NCI-H2107 (cell line): Measurements from ENCODE around the gene SHISA9.

Source experiments
- DNase-seq: peaks from one replicate; lab custom pipeline; 2025; lab: John Stamatoyannopoulos, UW

Gene SHISA9

GRCh38 chr16:13120557-13120956 lies 219.2 kb downstream of the SHISA9 start:
- no peak for DNase-seq

DNA sequence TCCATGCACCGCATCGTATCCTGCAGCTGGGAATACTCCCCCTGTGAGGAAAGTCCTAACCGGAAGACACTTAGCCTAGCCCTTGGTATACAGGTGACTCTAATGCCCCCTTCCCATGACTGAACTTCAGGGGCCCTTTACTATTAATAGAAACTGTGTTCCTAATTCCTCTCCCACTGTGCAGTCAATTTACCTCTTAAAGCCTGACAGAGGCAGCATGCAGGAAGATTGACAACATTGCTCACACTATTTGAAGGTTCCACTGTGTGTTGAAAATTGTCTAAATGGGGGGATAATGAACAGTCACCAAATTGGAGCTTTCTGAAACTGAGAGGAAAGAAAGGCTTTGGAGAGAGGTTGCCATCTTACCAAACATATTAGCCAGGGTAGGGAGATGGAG lies 222.6 kb downstream of the SHISA9 start:
- no peak for DNase-seq

- DNase-seq, result no peak
These were observed 225.7 kb downstream of the SHISA9 start for GRCh38 chr16:13127144-13127543.

- no peak for DNase-seq
These were observed 229.2 kb downstream of the SHISA9 start for GRCh38 chr16:13130586-13130985.

- DNase-seq, result no peak
These were observed 233.4 kb downstream of the SHISA9 start for GRCh38 chr16:13134836-13135235.

GRCh38 chr16:13136901-13137300 lies 235.5 kb downstream of the SHISA9 start:
- DNase-seq, result no peak

- DNase-seq, result no peak
These were observed 237.1 kb downstream of the SHISA9 start for GRCh38 chr16:13138528-13138927.

DNA sequence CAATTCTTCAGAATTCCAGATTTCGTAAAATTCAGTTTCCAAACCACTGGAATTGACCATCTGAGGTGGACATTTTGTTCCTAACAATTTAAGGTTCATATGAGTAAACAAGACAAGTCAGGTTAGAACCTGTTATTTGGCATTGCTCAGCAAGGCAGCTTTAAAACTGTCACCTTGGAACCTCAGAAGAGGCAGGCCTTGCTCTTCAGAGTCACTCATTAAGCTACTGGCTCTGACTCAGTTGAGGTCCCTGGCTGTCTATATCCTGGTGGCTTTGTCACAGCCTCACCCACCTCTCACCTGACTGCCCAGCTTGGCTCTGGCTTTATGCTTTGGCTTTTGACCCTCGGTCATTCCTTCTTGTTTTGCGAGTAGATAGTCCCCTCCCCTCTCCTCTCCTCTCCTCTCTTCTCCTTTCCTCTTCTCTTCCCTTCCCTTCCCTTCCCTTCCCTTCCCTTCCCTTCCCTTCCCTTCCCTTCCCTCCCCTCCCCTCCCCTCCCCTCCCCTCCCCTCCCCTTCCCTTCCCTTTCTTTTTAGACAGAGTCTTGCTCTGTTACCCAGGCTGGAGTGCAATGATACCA lies 238.4 kb downstream of the SHISA9 start:
- DNase-seq, result no peak

DNA sequence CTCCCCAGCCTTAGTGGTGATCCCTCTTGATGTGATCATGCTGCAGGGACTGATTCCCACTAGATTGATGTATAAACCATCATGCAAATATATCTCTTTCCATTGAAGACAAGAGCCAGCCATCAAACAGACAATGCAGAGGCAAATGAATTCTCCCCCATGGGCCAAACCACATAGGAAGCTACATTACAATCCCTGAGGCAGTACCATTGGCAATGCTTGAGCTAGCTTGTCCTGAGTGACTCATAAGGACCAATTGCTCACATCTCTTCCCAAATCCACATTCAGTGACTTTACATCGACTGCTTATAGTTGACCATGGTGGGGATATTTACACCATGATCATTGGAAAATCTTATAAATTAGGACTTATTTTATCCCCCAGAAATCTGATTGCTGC lies 242.2 kb downstream of the SHISA9 start:
- DNase-seq, result no peak

- no peak for DNase-seq
These were observed 245.4 kb downstream of the SHISA9 start for GRCh38 chr16:13146829-13147228.

DNA sequence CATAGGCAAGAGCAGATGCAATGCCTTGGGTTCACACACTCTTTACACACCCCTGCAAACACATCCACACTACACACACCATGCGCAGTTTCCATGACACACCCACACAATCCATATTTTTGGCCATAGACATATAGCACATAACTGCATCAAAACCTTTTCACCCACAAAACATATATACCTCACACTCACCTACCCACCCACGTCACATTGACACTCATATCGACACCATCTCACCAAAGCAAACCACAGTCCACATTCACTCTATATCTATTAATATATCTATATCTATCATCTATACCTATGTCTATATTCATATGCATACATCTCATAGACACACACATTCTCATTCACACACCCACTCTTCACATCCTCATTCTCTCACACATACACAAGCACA lies 246.9 kb downstream of the SHISA9 start:
- DNase-seq, result no peak

DNA sequence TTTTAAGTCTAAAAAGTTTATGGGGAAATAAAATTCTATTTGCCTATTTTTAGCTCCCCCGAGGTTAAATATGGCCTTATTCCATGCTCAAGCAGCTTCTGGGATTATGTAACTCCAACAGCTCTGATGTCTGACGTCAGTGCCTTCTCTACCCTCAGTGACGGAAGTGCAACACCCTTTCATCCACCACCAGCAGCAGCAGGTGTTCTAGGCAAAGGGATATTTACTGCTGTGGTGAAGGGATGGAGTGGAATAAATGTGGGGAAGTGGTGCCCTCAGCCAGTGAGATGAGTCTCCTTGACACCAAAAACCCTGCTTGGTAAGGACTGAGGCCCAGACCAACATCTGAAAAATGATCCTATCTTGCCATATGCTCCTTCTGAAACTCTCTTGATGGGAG lies 247.4 kb downstream of the SHISA9 start:
- peak; percentile 78 for DNase-seq

GRCh38 chr16:13150181-13150885 lies 248.9 kb downstream of the SHISA9 start:
- no peak for DNase-seq

GRCh38 chr16:13153696-13154095 lies 252.3 kb downstream of the SHISA9 start:
- DNase-seq, result no peak

GRCh38 chr16:13154799-13155198 lies 253.4 kb downstream of the SHISA9 start:
- DNase-seq, result no peak

DNA sequence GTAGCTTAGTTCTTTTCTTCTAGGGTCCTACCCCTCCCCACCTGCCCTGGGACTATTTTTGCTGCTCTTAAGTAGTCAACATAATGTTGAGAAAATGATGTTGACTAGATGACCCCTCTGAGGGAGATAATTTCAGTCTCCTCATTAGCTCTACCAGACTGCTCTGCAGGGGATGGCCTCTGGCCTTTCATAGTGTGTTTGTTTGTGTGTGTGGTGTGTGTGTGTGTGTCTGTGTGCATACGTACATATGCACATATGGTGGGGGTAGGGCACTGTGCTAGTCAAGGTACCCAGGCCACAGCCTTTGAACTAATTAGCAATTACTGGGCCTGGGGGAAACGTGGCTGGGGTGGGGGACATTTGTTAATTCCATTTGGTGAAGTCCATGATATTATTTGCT lies 254.0 kb downstream of the SHISA9 start:
- no peak for DNase-seq

GRCh38 chr16:13155780-13156179 lies 254.4 kb downstream of the SHISA9 start:
- DNase-seq, result no peak

DNA sequence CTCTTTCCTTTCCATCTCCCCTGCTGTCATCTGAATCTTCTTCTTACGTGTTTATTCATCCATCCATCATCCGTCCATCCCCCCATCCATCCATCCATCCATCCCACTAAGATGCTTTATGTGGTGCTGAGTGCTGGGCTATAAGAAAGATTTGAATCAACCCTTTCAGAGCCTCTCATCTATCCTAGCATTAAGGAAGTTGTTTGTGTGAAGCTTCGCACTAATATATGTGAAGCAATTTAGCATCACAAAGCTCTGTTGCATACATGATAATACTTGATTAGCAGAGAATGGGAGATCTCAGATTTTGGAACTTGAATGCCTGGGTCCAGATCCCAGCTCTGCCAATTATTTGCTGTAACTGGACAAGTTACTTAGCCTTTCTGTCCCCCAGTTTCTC lies 255.7 kb downstream of the SHISA9 start:
- DNase-seq, result no peak

DNA sequence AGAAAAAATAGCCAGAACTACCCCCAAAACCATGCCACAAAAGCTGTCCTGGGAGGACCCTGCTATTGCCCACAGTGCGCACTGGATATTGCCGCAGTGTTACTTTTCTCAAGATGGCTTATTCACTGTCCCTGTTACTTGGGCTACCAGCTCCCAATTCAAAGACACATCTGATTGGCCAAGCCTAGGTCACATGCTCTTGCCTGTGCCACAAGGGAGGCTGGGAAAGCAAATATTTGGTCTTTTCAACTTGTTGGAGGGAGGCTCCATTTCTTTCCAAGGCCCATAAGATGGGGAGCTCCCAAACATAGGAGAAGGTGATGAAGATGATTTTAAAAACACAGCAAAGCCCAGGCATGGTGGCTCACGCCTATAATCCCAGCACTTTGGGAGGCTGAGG lies 257.0 kb downstream of the SHISA9 start:
- no peak for DNase-seq

DNA sequence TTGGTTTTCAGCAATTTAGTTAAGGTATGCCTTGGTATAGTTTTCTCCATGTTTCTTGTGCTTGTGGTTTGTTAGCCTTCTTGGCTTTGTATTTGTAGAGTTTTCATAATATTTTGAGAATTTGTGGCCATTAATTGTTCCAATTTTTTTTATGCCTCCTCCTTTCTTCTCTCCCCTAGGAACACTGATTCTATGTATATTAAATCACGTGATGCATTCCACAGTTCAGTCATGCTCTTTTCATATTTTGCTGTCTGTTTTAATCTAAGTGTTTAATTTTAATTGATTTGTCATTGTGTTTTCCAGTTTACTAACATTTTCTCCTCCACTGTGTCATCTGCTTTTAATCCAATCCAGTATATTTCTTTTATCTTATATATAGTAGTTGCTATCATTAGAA lies 263.6 kb downstream of the SHISA9 start:
- no peak for DNase-seq

DNA sequence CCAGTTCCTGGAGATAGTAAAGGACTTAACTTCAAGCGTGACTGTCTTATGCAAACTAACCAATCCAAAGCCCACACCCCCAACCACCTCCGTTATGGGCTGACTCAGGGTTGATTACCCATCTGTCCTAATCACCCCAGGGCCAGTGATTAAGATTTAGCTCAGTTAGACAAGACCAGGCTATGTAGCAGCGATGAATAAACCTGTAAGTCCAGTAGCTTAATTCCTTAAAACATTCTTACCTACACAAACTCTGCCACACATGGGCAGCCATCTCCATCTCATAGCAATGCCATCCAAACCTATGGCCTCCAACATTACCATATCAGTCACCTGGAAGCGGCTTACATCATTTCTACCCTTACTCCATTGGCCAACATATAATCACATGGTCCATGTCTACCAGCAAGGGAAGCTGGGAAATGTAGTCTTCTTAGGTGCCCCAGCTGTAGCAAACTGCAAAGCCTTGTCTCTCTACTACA lies 266.7 kb downstream of the SHISA9 start:
- DNase-seq, result no peak

GRCh38 chr16:13171313-13171712 lies 269.9 kb downstream of the SHISA9 start:
- no peak for DNase-seq

- no peak for DNase-seq
These were observed 275.3 kb downstream of the SHISA9 start for GRCh38 chr16:13176711-13177110.

DNA sequence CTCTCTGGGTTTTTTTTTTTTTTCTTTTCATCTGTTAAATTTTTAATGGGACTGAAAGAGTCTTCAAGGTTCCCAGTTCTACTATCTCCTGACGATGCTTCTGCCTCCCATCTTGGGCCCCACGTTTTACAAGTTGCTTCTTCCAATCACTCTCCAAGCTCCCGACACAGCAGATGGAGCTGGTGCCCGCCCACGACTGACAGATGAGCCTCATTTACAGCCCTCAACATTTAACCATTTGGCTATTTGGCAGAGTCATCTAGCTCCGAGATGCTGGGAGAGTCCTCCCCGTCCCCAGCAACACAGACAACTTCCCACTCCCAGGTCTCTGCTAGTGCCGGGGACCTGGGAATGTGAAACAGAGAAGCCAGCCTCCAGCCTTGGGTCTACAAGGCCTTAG lies 276.9 kb downstream of the SHISA9 start:
- no peak for DNase-seq
